Fibroblast of skin of left biceps (primary cell): Measurements from ENCODE around the gene ATP9A.
"Not testable (repeated sequence)": the region's sequence is repeated elsewhere in the genome, so short reads cannot be mapped to it uniquely, and the experiment has no call there.

Experiments
- DNase-seq, 2 experiments: peaks; one replicate each; pipeline ENCODE4 v3.0.0-alpha.2; 2013; ENCODE audit warnings: low read depth in 2 of 2

ATP9A gene

GRCh38 chr20:51723026-51723425, 45.2 kb downstream of the ATP9A start:
- DNase-seq = not testable (repeated sequence)

DNA sequence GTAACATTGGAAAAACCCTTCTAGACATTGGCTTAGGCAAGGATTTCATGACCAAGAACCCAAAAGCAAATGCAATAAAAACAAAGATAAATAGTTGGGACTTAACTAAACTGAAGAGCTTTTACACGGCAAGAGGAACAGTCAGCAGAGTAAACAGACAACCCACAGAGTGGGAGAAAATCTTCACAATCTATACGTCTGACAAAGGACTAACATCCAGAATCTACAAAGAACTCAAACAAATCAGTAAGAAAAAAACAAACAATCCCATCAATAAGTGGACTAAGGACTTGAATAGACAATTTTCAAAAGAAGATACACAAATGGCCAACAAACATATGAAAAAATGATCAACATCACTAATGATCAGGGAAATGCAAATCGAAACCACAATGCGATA, 45.9 kb downstream of the ATP9A start:
- DNase-seq = not testable (repeated sequence)

DNA sequence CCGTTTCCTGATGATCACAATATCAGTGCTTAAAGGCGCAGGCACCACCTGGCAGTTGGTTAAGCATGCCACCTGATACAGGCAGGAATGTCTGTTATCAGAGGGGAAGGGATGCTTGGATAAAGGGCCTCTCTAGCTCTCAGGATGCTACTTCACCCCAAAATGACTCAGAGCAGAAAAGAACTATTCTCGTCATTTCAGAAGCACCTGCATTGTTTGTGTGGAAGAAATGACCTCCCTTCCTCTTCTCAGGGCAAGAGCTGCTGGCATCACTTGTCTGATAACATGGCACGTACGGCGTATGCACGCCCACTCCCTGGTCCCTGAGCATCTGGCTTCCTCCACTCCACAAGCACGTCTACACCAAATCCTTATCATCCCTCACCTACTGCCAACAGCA, 47.3 kb downstream of the ATP9A start:
- no peak for DNase-seq

DNA sequence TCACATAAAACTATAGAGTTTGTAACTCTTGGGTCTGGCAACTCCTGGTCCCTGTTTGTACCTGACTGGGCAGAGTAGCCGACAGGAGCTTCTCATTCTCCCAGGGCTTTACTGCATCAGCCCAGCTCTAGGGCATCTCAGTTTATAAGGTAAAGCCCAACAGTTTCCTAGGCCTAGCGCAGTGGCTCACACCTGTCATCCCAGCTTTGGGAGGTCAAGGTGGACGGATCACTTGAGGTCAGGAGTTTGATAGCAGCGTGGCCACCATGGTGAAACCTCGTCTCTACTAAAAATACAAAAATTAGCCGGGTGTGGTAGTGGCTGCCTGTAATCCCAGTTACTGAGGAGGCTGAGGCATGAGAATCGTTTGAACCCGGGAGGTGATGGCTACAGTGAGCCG, 47.8 kb downstream of the ATP9A start:
- DNase-seq = no peak

GRCh38 chr20:51715856-51716185, 52.4 kb downstream of the ATP9A start:
- no peak for DNase-seq

DNA sequence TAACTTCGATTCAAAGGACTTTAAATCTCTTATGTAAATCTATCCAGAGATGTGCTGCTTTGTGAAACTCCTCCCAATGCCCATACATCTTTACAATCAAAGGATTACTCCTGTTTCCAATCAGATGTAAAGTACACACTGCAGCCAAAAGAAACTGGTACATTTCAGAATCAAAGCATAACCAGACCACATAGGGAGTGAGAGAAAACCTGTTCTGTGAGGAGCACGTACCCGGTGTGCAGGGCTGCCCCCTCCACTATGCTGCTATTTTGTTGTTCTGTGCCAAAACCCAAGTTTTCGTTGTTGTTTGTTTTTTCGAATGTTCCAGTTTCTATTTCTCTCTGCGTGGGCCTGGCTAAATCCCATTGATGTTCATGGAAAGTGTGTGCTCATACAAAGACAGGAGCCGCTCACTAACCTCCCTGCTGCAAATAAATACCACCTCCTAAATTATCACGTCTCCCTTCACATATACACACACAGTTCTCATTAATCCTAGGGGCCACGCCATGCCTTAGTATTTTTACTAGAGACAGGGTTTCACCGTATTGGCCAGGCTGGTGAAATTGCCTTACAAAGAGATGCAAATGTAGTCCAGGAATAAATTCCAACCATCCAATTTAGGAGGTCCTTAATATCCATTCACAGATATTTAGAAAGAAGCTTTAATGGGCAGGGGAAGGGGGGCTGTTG, 52.9 kb downstream of the ATP9A start:
- no peak for DNase-seq

GRCh38 chr20:51713213-51713598, 55.0 kb downstream of the ATP9A start:
- no peak for DNase-seq

DNA sequence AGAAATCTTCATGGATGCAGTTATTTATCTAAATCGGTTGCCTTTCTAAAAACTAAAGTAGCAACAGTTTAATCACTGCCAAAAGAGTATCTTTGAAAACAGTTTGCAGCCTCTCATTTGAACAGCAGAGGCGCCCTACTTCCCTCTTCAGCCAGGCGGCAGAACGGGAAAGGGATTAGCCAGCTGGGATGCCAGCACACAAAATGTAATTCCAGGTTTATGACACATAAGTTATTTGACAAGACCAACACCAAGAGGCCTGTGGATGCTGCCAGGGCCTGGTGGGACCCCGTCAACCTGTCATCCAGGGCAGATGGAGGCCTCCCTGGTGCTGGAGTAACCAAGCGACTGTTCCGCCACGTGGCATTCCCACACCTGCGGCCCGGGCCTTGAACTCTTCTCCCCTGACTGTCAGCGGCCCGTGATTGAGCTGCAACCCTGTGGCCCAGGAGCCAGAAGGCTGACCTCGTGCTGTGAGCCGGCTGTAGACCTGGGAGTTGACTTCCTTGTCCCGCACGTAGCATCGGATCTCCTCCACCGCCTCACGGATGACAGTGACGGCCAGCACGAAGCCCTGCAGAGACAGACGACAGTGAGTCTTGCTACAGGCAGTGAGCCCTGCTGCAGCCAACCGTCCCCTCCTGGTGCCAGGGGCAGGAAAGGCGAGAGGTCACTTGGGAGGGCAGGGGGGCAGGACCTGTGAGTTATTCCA, 55.5 kb downstream of the ATP9A start:
- no peak for DNase-seq

- DNase-seq = no peak
These were observed 56.8 kb downstream of the ATP9A start for GRCh38 chr20:51711426-51711825.

- no peak for DNase-seq
These were observed 57.8 kb downstream of the ATP9A start for GRCh38 chr20:51710361-51710894.

- DNase-seq = no peak
These were observed 62.8 kb downstream of the ATP9A start for GRCh38 chr20:51705400-51705799.

DNA sequence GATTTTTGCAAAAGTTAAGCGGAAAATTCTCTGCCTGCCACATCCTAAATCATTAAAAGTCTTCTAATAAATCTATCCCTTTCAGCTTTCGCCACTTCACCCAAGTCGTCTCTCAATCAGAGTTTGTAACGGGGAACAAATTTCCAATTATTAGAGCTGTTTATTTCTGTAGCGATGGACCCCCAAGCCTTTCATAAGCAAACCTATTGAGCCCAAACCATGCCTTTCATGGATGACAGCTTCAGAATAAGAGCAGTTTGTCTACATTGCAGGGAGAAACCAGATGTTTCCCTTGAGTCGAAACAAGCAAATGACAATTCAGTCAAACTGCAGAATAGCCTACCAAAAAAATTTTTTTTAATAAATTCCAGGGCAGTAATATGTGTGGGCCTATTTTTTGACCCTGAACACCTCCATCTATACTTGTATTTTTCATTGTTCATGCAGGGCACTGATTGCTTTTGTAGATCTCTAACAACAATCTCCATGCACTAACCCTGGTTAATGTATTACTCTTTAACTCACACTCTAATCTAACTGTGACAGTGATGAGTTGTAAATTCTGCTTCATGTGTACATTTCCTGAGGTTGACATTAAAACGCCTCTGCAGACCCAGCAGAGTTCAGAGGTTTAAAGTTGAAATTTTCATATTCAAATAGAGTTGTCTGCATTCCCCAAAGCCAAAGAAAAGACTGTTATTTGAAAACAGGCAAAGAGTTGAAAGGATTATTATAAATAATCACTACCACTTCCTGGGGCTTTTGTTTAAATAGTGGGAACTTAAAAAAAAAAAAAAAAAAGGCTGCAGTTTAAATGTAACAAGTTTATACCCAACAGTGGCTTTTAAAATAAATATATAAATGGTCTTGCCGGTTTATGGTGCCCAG, 64.5 kb downstream of the ATP9A start:
- no peak for DNase-seq

DNA sequence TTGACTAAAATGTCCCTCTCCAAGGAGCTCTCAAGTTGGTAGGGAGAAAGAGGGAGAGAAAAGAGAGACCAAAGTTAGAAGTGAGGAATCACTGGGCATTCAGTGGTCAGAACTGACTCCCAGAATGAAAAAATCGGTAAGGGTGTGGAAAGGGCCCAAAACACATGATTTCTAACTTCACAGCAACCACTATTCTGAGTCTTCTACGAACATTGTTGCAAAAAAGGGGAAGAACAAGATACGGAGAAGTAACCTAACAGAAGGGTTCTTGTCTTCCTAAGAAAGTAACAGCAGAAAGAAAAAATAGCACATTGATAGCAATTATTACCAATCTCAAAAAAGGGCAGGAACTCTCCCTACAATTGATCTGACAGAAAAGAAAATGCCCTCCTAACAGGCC, 65.6 kb downstream of the ATP9A start:
- no peak for DNase-seq

DNA sequence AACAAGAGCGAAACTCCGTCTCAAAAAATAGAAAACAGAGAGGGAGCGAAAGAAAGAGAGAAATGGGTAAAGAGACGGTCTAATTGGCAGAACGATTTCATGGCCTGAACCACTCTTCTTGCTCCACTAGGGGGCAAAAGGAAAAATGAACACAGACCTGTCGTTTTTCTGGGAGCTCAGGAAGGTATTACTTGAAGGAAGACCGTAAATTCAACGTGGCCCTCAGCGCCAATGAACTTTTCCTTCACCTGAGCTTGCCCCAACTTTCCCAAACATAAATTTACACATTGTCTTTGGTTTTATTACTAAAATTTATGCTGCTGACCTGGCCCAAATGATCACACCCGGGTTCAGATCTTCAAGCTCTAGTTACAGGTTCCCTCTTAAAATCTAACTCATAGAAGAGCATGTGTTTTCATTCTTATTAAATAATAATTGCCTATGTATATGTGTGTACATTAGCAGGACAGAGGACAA, 67.3 kb downstream of the ATP9A start:
- no peak for DNase-seq

DNA sequence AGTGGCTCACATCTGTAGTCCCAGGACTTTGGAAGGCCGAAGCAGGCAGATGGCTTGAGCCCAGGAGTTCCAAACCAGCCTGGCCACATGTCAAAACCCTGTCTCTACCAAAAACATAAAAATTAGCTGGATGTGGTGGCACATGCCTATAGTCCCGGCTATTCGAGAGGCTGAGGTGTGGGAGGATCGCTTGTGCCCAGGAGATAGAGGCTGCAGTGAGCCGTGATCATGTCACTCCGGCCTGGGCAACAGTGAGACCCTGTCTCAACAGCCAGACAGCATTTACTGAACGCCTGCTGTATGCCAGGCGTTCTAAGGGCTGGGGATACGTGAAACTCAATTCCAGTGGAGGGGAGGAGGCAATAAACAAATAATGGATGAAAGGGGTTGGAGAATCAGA, 69.9 kb downstream of the ATP9A start:
- DNase-seq = no peak

GRCh38 chr20:51697096-51697826, 70.9 kb downstream of the ATP9A start:
- DNase-seq = no peak

DNA sequence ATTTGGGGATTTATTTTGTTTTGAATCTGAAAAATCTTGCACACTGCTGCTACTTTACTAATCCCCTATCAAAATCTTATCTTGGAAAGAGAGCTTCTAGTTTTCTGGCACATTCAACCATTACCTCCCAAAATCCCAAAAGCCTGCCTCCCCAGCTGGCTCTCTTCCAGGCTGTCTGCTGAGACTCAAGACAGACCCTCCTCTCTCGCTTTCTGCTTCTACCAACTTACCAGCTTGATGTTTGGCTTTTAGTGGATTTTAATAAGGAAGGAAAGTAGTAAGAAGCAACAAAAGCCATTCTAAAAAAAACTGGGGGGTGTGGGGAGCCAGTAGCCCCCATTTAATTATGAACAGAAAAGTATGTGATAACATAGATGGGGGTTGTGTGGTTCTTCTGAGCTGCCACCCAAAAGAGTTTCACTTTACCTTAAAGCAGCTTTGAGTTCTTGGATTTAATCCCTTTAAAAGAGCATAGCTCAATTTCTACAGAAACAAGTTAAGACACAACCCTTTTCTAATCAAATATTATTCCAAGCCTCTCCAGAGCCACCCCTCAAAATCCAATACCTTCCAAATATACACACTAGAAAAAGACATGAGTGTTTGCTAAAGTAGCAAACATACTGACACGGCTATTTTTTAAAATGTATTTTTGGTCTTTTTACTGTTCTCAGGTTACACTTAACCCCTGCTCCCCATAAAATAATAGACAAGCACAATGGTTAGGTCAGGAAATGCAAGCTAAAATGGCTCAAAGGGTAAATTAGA, 71.7 kb downstream of the ATP9A start:
- peak in 1 of 2 experiments; percentile 26 for DNase-seq

GRCh38 chr20:51695574-51696303, 72.5 kb downstream of the ATP9A start:
- peak in 1 of 2 experiments; percentile 36 for DNase-seq

GRCh38 chr20:51692806-51693400, 75.3 kb downstream of the ATP9A start:
- no peak for DNase-seq

DNA sequence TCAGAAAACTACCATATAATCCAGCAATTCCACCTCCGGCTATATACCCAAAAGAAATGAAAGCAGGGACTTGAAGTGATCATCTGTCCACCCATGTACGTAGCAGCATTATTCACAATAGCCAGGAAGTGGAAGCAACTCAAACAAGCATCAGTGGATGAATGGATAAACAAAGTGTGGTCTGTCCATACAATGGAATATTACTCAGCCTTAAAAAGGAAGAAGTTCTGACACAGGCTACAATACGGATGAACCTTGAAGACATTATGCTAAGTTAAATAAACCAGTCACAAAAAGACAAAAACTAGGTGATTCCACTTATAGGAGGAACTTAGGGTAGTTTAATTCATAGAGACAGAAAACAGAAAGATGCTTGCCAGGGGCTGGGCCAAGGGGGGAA, 76.5 kb downstream of the ATP9A start:
- no peak for DNase-seq
